HG02938 (cell line): ENCODE measurements around the gene ZMPSTE24.
"Not testable (repeated sequence)": the region's sequence is repeated elsewhere in the genome, so short reads cannot be mapped to it uniquely, and the experiment has no call there.

Experiments
- ATAC-seq: cut with Tn5 transposase; IDR thresholded peaks from one replicate; pipeline ENCODE4 v1.9.1; 2021; ENCODE audit warnings: mild to moderate bottlenecking, moderate library complexity; ENCODE audit not compliant: unreplicated experiment

Gene ZMPSTE24

GRCh38 chr1:40257688-40258444 lies at the start of gene ZMPSTE24:
TSS of gene ZMPSTE24 (plus strand) at chr1:40258236. CDS start at chr1:40258272, 36 bp downstream.
- peak; percentile 90 for ATAC-seq

GRCh38 chr1:40210511-40211204 lies 47.4 kb upstream of the ZMPSTE24 start:
- ATAC-seq = no peak

DNA sequence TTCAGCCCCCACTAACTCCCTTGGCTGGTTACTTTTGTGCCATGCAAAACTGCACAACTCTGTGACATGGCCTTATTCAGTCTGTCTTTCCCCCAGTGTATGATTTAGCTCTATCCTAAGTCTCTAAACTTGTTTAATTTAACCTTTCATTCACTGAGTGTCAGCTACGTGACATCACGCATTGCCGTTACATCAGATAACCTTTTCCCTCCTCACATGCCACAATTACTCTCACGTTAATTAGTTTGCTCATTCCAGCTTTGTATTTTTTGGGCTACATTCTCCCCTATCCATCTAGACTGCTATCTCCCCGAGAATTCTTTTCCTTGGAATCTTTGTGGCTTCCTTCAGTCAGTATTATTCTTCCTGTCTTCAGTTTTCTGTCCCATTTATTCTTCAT lies 39.7 kb upstream of the ZMPSTE24 start:
- no peak for ATAC-seq

GRCh38 chr1:40221471-40221905 lies 36.5 kb upstream of the ZMPSTE24 start:
- not testable (repeated sequence) for ATAC-seq

DNA sequence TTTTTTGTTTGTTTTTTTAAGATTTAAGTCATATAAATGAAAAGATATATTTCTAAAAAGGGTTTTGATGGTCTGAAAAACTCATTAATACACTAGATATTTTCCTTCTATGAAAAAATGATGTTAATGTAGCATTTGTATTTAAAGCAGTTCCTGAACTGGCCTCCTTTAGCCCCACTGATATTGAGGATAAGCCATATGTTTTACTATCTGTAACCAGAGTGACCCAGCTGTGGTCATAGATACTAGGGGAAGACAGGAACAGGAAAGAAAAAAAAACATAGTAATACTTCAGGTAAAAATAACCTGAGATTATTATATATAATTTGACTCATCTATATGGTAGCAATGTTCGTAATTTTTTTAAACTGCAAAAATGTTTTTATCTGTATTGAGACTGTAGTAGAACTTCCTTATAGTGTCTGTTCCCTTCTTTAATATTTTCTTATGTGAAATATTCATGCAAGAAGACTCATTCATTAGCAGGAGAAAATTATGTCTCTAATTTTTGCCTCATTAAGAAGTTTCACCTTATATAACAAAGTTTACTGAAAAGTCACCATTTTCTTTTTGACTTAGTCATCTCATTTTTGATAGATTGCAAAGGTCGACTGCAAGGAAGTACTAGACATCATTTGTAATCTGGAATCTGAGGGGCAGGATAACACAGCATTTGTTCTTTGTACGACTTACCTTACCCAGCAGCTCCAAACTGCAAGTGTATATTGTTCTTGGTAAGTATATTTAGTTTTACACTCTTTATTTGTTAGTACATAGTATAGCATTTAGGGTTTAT lies 35.9 kb upstream of the ZMPSTE24 start:
- no peak for ATAC-seq

DNA sequence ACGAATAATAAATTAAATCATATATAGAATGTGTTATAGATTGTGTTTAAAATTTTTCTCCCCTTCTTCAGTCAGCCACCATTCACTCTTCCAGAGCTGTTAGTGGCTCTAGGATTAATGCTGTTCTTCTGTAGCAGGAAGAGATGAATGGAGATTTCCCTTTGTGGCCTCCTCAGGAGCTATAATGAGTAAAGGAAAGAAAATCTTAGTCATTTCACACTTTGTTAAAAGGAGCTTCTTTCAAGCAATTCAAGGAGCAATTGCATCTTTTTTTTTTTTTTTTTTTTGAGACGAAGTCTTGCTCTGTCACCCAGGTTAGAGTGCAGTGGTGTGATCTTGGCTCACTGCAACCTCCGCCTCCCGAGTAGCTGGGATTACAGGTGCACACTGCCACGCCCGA lies 34.0 kb upstream of the ZMPSTE24 start:
- no peak for ATAC-seq

DNA sequence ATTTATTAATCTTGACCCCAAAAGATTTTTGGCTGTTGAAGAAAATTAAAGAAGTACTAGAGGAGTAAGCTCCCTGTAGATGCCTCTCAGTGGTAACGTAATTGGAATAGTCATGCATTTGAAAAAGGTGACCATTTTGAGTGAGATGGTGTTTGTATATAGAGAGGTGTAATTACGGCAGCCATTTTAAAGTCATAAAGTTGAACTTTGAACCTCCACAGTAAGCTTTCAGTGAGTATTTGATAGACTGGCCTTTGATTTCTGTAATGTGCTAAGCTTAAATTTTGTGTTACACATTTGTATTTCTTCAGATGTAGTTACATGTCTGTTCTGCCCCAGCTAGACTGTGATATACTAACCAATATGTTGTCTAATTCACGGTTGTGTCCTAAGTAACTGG lies 31.8 kb upstream of the ZMPSTE24 start:
- ATAC-seq = no peak

GRCh38 chr1:40232444-40232843 lies 25.6 kb upstream of the ZMPSTE24 start:
- ATAC-seq = peak; percentile 91

DNA sequence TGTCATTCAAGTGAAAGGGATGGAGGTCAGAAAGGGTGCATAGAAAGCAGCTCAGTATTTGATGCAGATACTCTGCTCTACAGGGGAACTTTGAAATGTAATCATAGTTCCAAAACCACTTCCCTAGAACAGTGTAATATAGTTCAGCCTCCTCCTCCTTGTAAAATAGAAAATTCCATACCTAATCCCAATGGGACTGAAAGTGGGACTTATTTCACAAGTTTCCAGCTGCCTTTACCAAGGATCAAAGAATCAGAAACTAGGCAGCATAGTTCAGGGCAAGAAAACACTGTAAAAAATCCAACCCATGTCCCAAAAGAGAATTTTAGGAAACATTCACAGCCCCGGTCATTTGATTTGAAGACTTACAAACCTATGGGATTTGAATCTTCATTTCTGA lies 18.4 kb upstream of the ZMPSTE24 start:
- no peak for ATAC-seq

DNA sequence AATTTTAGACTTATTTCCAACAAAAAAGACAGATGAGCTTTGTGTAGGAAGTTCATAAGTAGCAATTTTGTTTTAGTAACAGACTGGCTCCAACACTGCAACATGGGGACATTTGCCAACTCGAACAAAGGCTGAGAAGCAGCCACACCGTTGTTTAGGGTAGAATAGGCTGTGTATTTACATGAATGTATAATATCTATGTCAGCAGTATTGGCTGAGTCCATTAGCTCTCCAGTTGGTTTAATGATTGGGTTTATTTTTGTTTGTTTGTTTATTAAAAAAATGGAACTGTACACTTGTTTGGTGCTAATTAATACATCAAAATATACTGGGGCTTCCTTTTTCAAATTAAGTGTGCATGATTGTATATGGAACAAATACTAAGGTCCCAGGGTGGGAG lies 17.6 kb upstream of the ZMPSTE24 start:
- no peak for ATAC-seq

GRCh38 chr1:40241362-40241761 lies 16.7 kb upstream of the ZMPSTE24 start:
- peak; percentile 7 for ATAC-seq

GRCh38 chr1:40243351-40243750 lies 14.7 kb upstream of the ZMPSTE24 start:
- ATAC-seq = no peak

GRCh38 chr1:40244138-40244744 lies 13.8 kb upstream of the ZMPSTE24 start:
- ATAC-seq = no peak

DNA sequence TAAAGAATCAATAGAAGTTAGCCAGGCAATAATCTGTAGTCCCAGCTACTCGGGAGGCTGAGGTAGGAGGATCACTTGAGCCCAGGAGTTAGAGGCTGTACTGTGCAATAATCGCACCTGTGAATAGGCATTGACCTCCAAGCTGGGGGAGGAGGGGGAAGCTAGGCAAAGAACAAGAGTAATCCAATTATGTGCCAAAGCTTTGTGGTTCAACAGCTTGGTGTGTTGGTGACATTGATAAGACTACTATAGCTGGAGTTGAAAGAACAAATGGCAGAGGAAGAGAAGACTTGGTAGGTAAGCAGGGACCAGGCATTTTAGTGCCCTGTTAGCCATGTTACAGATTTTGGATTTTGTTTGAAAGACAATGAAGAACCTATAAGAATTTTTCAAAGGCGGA lies 12.3 kb upstream of the ZMPSTE24 start:
- no peak for ATAC-seq

- no peak for ATAC-seq
Observed at GRCh38 chr1:40247655-40248054, 10.4 kb upstream of the ZMPSTE24 start, which contains the start of gene TMCO2. TSS of gene TMCO2 (plus strand) at chr1:40247937. CDS start at chr1:40247994, 57 bp downstream.

DNA sequence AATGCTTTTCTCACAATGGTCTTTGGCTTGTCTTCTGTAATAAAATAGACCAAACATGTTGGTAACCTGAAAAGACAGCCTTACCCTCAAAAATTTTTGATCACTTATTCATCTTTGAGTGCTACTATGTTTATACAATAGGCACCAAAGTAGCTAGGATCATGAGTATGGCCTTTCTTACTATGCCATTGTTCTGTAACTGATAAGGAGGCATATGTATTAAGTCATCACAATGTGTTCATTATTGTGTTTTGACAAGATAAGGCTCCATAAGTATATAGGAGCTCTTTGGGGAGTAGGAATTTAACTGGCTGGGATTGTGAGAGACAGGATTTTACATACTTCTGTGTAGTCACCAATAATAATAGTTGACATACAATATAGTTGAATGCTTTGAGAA lies 9.6 kb upstream of the ZMPSTE24 start:
- no peak for ATAC-seq

GRCh38 chr1:40251456-40251855 lies 6.6 kb upstream of the ZMPSTE24 start:
- ATAC-seq = no peak

DNA sequence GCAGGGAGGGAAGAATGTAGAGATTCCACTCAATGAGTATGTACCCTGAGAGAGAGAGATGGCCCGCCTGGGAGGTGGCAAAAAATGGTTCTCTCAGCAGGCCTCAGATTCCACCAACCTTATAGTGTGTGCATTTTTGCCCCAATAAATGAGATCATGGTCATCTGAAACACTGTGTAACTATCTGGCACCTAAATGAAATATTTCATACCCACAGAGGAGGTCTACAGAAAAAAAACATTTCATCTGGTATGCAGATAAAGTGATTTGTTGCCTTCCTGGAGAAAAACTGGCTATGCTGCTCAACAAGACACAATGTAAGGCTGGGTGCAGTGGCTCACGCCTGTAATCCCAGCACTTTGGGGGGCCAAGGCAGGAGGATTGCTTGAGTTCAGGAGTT lies 5.4 kb upstream of the ZMPSTE24 start:
- no peak for ATAC-seq

DNA sequence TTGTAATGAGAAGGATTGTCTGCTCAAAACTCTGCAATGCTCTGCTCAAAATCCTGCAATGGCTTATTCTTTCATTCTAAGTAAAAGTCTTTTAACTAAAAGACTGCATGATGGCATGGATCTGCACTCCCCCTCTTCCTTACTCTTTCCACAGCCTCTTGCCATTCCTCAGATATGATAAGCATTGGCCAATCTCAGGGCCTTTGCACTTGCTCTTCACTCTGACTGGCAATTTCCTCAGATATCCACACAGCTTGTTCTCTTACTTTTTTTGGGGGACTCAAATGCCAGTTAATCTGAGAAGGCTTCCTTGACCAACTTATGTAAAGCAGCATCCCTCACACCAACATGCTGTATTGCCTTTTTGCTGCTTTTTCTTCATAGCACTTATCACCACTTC lies 2.8 kb upstream of the ZMPSTE24 start:
- no peak for ATAC-seq

GRCh38 chr1:40256401-40257084 lies 1.5 kb upstream of the ZMPSTE24 start:
- no peak for ATAC-seq

- peak; percentile 6 for ATAC-seq
Observed at GRCh38 chr1:40257313-40257687, 736 bp upstream of the ZMPSTE24 start.
